ENCODE results near the gene RBFOX1. TPM values are rescaled to one million over a fixed set of nuclear protein-coding genes. Genes with fewer than 3 reads are reported as not detected.

The RBFOX1 gene
- total and polyA plus RNA-seq, 10 of the 15 experiments (the other 5 are each of a cell fraction or from before 2014, with no cell fraction given), result 0.87 TPM; not detected in 9

DNA sequence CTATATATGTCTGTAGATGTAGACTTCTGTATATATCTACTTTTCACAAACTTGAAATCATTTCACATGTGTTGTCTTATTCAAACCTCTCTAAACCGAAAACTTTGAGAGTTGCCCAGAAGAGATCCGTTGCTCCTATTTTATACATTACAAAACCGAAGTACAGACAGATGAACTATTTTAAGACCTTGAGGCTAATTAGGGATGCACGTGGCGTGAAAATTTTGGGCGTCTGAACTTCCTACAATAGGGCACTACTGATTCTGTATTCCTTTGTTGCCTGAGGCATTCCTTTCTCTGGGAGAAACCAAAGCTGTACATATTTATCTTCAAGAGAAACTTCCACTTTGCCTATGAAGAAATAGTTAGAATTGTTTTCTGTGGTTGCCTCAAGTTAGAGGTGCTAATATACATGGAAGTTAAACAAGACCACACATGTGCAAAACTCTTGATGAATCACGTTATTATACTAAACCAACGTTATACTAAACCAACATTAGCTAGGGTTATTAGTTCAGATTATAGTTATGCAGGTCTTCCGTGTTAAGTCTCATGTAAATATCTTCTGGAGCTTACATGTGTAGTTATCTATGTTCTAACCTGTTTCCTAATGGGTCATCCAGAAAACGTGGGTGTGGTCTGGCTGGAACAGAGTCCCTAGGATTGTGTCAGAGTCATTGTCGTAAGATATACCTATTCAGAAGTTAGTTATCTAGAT, 111.2 kb downstream of the RBFOX1 start:
- TF ChIP-seq, protein P1, sequence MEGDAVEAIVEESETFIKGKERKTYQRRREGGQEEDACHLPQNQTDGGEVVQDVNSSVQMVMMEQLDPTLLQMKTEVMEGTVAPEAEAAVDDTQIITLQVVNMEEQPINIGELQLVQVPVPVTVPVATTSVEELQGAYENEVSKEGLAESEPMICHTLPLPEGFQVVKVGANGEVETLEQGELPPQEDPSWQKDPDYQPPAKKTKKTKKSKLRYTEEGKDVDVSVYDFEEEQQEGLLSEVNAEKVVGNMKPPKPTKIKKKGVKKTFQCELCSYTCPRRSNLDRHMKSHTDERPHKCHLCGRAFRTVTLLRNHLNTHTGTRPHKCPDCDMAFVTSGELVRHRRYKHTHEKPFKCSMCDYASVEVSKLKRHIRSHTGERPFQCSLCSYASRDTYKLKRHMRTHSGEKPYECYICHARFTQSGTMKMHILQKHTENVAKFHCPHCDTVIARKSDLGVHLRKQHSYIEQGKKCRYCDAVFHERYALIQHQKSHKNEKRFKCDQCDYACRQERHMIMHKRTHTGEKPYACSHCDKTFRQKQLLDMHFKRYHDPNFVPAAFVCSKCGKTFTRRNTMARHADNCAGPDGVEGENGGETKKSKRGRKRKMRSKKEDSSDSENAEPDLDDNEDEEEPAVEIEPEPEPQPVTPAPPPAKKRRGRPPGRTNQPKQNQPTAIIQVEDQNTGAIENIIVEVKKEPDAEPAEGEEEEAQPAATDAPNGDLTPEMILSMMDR (IDR thresholded peaks at IDR 0.05 in 2 of 3, conservative IDR thresholded peaks at IDR 0.05 in 1 of 3; ENCODE audit: control insufficient read depth in 2 of 3, extremely low read depth in 1 of 3, insufficient read depth in 1 of 3, low read depth in 3 of 3, low read length in 3 of 3), result no peak
- TF ChIP-seq NR2C2 (IDR thresholded peaks at IDR 0.05; ENCODE audit: borderline replicate concordance, control insufficient read depth, insufficient read length, low read depth), result no peak
- no peak for TF ChIP-seq SREBF2 (IDR thresholded peaks at IDR 0.05; ENCODE audit: low read length)
- TF ChIP-seq RB1 (IDR thresholded peaks at IDR 0.05; ENCODE audit: borderline replicate concordance), result no peak
- TF ChIP-seq SREBF1 (IDR thresholded peaks at IDR 0.05; ENCODE audit: low read length), result no peak
- no peak overlapping the region for H3K4me3 ChIP-seq
- in situ Hi-C loops (cut with MboI), result no loop called here
- ATAC-seq (no peak), FAIRE-seq (no peak), DNase-seq (ENCODE audit: low read depth, low spot score) (no peak)
- no peak overlapping the region for H3K9ac ChIP-seq (ENCODE audit: control insufficient read depth, insufficient read depth, low read length)
- POLR2A ChIA-PET, result no interaction called here
- no peaks in the 10 kb centered on the region for H3K4me1 ChIP-seq (ENCODE audit: control insufficient read depth, insufficient read depth, low read length)
- CTCF ChIA-PET, result no interaction called here
- H3K4me2 ChIP-seq (ENCODE audit: control insufficient read depth, insufficient read depth), result no peak overlapping the region
- no TSS peak for BruUV-seq (replicated peaks)
- no peaks in the 10 kb centered on the region for H4K20me1 ChIP-seq (ENCODE audit: control insufficient read depth, insufficient read depth)
- intact Hi-C loops (cut with micrococcal nuclease; ENCODE audit: unreplicated experiment), result no loop called here
- no peaks in the 10 kb centered on the region for H3K36me3 ChIP-seq (ENCODE audit: control insufficient read depth in 2 of 2, insufficient read depth in 2 of 2, low read length in 1 of 2)
- 4% methylated on average over 11 of the region's 11 CpGs for WGBS (ENCODE audit: insufficient coverage, insufficient replicate concordance, low lambda C conversion rate, missing lambda C conversion rate)
- H2AFZ ChIP-seq (ENCODE audit: control insufficient read depth, low read depth, low read length), result no peak overlapping the region
- H3K27me3 ChIP-seq (replicated peaks in 1 of 2; ENCODE audit: control insufficient read depth in 2 of 2, insufficient read depth in 2 of 2, low read length in 1 of 2), result no peaks in the 10 kb centered on the region
- H3K27ac ChIP-seq (ENCODE audit: control insufficient read depth, insufficient read depth), result no peak overlapping the region
- RAD21 ChIA-PET (ENCODE audit: unreplicated experiment), result no interaction called here
- no peaks in the 10 kb centered on the region for H3K79me2 ChIP-seq (ENCODE audit: control insufficient read depth, insufficient read depth, low read length)
- no peaks in the 10 kb centered on the region; the same call in 2 of the 3 replicates for H3K9me3 ChIP-seq (replicated peaks; ENCODE audit: control insufficient read depth, insufficient read depth, low read length)
- SMC1A ChIA-PET (ENCODE audit: uncharacterized antibody, unreplicated experiment), result no interaction called here

DNA sequence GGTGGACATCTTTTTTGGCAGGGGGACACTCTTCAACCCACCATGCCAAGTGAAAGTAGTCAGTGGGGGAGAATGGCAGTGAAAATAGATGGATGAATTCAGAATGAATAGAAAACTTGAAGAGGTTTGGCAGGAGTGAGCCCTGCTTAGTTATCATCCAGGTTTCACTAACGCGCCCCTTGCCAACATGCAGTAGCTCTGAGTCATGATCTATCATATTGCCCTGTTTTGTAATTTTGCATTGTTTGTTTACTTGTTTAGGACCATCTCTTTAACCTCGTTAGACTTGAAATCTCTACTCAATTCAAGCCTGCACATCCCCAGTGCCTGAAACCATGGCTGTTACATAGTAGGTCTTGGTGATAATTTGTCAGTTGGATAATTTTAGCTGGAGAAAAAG, 116.7 kb downstream of the RBFOX1 start:
- no peaks in the 10 kb centered on the region for H3K79me2 ChIP-seq (ENCODE audit: control insufficient read depth, insufficient read depth, low read length)
- no peak overlapping the region for H3K4me2 ChIP-seq (ENCODE audit: control insufficient read depth, insufficient read depth)
- WGBS (ENCODE audit: insufficient coverage, insufficient replicate concordance, low lambda C conversion rate, missing lambda C conversion rate), result 67% methylated on average over 3 of the region's 3 CpGs
- FAIRE-seq (no peak), DNase-seq (ENCODE audit: low read depth, low spot score) (no peak), ATAC-seq (no peak)
- in situ Hi-C loops (cut with MboI) (no loop called here), intact Hi-C loops (cut with micrococcal nuclease; ENCODE audit: unreplicated experiment) (no loop called here)
- CTCF ChIA-PET, result no interaction called here
- H2AFZ ChIP-seq (ENCODE audit: control insufficient read depth, low read depth, low read length), result no peak overlapping the region
- H4K20me1 ChIP-seq (ENCODE audit: control insufficient read depth, insufficient read depth), result no peaks in the 10 kb centered on the region
- no TSS peak for BruUV-seq (replicated peaks)
- POLR2A ChIA-PET, result no interaction called here
- no peaks in the 10 kb centered on the region; the same call in 2 of the 3 replicates for H3K9me3 ChIP-seq (replicated peaks; ENCODE audit: control insufficient read depth, insufficient read depth, low read length)
- SMC1A ChIA-PET (ENCODE audit: uncharacterized antibody, unreplicated experiment), result no interaction called here
- H3K4me1 ChIP-seq (ENCODE audit: control insufficient read depth, insufficient read depth, low read length), result no peaks in the 10 kb centered on the region
- no peak for TF ChIP-seq RAD21 (IDR thresholded peaks at IDR 0.05; ENCODE audit: insufficient read depth, low read depth, low read length)
- H3K27ac ChIP-seq (ENCODE audit: control insufficient read depth, insufficient read depth), result no peak overlapping the region
- RAD21 ChIA-PET (ENCODE audit: unreplicated experiment), result no interaction called here
- no peak overlapping the region for H3K9ac ChIP-seq (ENCODE audit: control insufficient read depth, insufficient read depth, low read length)
- no peaks in the 10 kb centered on the region for H3K36me3 ChIP-seq (ENCODE audit: control insufficient read depth in 2 of 2, insufficient read depth in 2 of 2, low read length in 1 of 2)
- no peaks in the 10 kb centered on the region for H3K27me3 ChIP-seq (replicated peaks in 1 of 2; ENCODE audit: control insufficient read depth in 2 of 2, insufficient read depth in 2 of 2, low read length in 1 of 2)
- H3K4me3 ChIP-seq, result no peak overlapping the region

All from GM12878 (cell line).